ENCODE measurements around the gene COL7A1. TPM values are rescaled to one million over a fixed set of nuclear protein-coding genes. Genes with fewer than 3 reads are reported as not detected.

The COL7A1 gene
- total and polyA plus RNA-seq, 2 of the 8 experiments (the other 6 are each of a cell fraction or from before 2014, with no cell fraction given), result 10.7 to 13.9 TPM

DNA sequence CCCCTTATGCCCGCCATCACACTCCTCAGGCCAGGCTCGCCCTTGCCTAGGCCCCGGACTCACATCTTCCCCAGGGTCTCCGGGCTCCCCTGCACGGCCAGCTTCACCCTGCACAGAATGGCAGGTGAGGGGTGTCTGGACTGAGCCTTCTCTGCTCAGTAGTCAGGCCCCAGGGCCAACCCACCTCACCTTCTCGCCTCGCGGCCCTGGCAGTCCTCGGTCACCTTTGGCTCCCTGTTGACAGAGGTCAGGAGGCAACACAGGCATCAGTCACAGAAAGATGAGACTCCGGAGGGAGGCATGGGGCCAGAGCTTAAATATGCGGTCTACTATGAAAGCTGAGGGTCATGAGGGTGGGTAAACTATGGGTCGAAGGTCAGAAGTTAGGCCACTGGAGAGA, 23.2 kb downstream of the COL7A1 start:
- H3K36me3 ChIP-seq (ENCODE audit: control insufficient read depth in 2 of 4, insufficient read depth in 4 of 4, low read length in 3 of 4), result no peaks in the 10 kb centered on the region; a peak in 1 of 8 replicates
- POLR2A ChIA-PET (ENCODE audit: partially characterized antibody), result interaction anchor here (0.7 to 1.2 kb wide), 2 partner anchors 10 to 35 kb away, joined by 3 read pairs; no protein-coding TSS in a partner anchor
- no peak overlapping the region for H3K56ac ChIP-seq (replicated peaks; ENCODE audit: insufficient read length, low read depth, low read length)
- TF ChIP-seq, protein P1, sequence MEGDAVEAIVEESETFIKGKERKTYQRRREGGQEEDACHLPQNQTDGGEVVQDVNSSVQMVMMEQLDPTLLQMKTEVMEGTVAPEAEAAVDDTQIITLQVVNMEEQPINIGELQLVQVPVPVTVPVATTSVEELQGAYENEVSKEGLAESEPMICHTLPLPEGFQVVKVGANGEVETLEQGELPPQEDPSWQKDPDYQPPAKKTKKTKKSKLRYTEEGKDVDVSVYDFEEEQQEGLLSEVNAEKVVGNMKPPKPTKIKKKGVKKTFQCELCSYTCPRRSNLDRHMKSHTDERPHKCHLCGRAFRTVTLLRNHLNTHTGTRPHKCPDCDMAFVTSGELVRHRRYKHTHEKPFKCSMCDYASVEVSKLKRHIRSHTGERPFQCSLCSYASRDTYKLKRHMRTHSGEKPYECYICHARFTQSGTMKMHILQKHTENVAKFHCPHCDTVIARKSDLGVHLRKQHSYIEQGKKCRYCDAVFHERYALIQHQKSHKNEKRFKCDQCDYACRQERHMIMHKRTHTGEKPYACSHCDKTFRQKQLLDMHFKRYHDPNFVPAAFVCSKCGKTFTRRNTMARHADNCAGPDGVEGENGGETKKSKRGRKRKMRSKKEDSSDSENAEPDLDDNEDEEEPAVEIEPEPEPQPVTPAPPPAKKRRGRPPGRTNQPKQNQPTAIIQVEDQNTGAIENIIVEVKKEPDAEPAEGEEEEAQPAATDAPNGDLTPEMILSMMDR (IDR thresholded peaks at IDR 0.05; ENCODE audit: control extremely low read depth in 1 of 3, insufficient read depth in 1 of 3, low read depth in 1 of 3, low read length in 3 of 3), result no peak
- TF ChIP-seq PHF8 (conservative IDR thresholded peaks at IDR 0.05; ENCODE audit: low read depth, low read length) (no peak), SIRT6 (IDR thresholded peaks at IDR 0.05; ENCODE audit: low read length) (no peak), MAFK (IDR thresholded peaks at IDR 0.05; ENCODE audit: low read depth, low read length) (no peak), TBP (IDR thresholded peaks at IDR 0.05; ENCODE audit: low read depth, low read length) (no peak), RXRA (IDR thresholded peaks at IDR 0.05; ENCODE audit: insufficient read depth, low read depth, low read length) (no peak)
- H4K5ac ChIP-seq (ENCODE audit: insufficient read length, low read depth, low read length), result no peak overlapping the region
- H3K9me3 ChIP-seq (ENCODE audit: insufficient read depth in 2 of 2, low read depth in 1 of 2, low read length in 1 of 2), result no peaks in the 10 kb centered on the region
- no peak overlapping the region for H3K4ac ChIP-seq (replicated peaks; ENCODE audit: insufficient read length, low read depth, low read length)
- H4K20me1 ChIP-seq (replicated peaks in 1 of 2; ENCODE audit: control insufficient read depth in 1 of 2, insufficient read depth in 2 of 2, low read length in 2 of 2), result peaks cover 0 to 4% of the 10 kb centered on the region in 2 experiments
- 92% methylated on average over 12 of the region's 12 CpGs; no CpG with 5 or more reads in 1 of the 2 experiments for WGBS, 2 experiments (ENCODE audit: extremely low coverage in 1 of 2, insufficient coverage in 1 of 2, insufficient read length in 1 of 2, insufficient replicate concordance in 2 of 2, low coverage in 1 of 2, low lambda C conversion rate in 2 of 2, missing lambda C conversion rate in 1 of 2)
- H3K79me1 ChIP-seq (ENCODE audit: low read depth, low read length), result no peaks in the 10 kb centered on the region
- no peak overlapping the region for H3K4me3 ChIP-seq (ENCODE audit: extremely low read depth in 1 of 4, insufficient read depth in 2 of 4, low read depth in 3 of 4, low read length in 4 of 4)
- CTCF ChIA-PET (ENCODE audit: partially characterized antibody), result interaction anchor here (3.3 kb wide), 1 partner anchor 13 kb away, joined by 14 read pairs; no protein-coding TSS in a partner anchor
- H3K27me3 ChIP-seq (replicated peaks in 1 of 4; ENCODE audit: control insufficient read depth in 3 of 4, extremely low read depth in 1 of 4, insufficient read depth in 3 of 4, low read length in 3 of 4), result no peaks in the 10 kb centered on the region; a peak in 1 of 7 replicates
- no peak overlapping the region for H2AK5ac ChIP-seq (ENCODE audit: low read depth, low read length)
- H3K18ac ChIP-seq (ENCODE audit: extremely low read depth, low read length), result no peak overlapping the region
- H2AFZ ChIP-seq (ENCODE audit: low read length), result no peak overlapping the region
- no peak overlapping the region for H2BK15ac ChIP-seq (ENCODE audit: low read length)
- H3K27ac ChIP-seq (ENCODE audit: low read depth, low read length), result no peak overlapping the region
- H2BK20ac ChIP-seq (ENCODE audit: low read length), result no peak overlapping the region
- no peak overlapping the region for H4K91ac ChIP-seq (replicated peaks; ENCODE audit: insufficient read length, low read length)
- H3K79me2 ChIP-seq (ENCODE audit: control insufficient read depth in 1 of 2, insufficient read depth in 2 of 2, low read length in 2 of 2), result no peaks in the 10 kb centered on the region
- no peak overlapping the region for H4K8ac ChIP-seq (ENCODE audit: extremely low read depth, insufficient read depth, low read length)
- H2BK120ac ChIP-seq (replicated peaks; ENCODE audit: low read depth, low read length), result no peak overlapping the region
- H3K23ac ChIP-seq (ENCODE audit: insufficient read length), result no peak overlapping the region
- FAIRE-seq (no peak), DNase-seq (ENCODE audit: low read depth in 1 of 2, low spot score in 2 of 2) (no peak)
- H2BK5ac ChIP-seq (ENCODE audit: low read depth, low read length), result no peak overlapping the region
- H3K23me2 ChIP-seq (ENCODE audit: low read depth, low read length), result peaks cover 2% of the 10 kb centered on the region; the same call in 1 of the 2 replicates
- H3K9ac ChIP-seq (replicated peaks in 1 of 4; ENCODE audit: extremely low read depth in 1 of 4, low read depth in 3 of 4, low read length in 3 of 4), result no peak overlapping the region
- H3K4me1 ChIP-seq (replicated peaks in 1 of 4; ENCODE audit: control insufficient read depth in 3 of 4, insufficient read depth in 4 of 4, low read length in 3 of 4), result no peaks in the 10 kb centered on the region
- H3K4me2 ChIP-seq (ENCODE audit: insufficient read depth in 1 of 2, low read depth in 2 of 2, low read length in 2 of 2), result no peak overlapping the region
- H3K14ac ChIP-seq (ENCODE audit: insufficient read length), result no peak overlapping the region
- H2BK12ac ChIP-seq (ENCODE audit: low read depth, low read length), result no peak overlapping the region

Measured in H1 (cell line).